ENCODE data around the gene BIN1.
"Not testable (repeated sequence)": the region's sequence is repeated elsewhere in the genome, so short reads cannot be mapped to it uniquely, and the experiment has no call there.

Gene BIN1

GRCh38 chr2:127047716-127048617 lies 59.0 kb downstream of the BIN1 start:
- DNase-seq (ENCODE audit: low read depth in 2 of 2), result no peak

DNA sequence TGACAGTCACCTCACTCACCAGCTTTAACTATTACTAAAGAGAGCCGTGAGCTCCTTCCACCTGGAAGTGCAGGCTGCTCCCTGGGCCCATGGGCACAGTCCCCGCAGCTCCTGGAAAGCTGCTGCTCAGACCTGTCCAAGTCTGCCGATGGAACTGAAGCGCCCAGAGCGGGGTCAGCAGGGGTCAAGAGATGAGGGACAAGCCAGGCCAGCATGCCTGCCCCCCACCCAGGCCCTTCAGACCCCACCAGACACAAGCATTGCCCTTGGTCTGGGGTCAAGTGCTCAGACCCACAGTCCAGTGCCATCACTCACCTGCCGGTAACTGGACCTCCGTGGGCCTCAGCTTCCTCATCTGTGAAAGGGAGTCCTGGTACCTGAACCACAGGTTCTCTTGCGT lies 59.9 kb downstream of the BIN1 start:
- no peak for DNase-seq (ENCODE audit: low read depth in 2 of 2)

- DNase-seq (ENCODE audit: low read depth in 2 of 2), result no peak
Observed at GRCh38 chr2:127046579-127046978, 60.4 kb downstream of the BIN1 start.

DNA sequence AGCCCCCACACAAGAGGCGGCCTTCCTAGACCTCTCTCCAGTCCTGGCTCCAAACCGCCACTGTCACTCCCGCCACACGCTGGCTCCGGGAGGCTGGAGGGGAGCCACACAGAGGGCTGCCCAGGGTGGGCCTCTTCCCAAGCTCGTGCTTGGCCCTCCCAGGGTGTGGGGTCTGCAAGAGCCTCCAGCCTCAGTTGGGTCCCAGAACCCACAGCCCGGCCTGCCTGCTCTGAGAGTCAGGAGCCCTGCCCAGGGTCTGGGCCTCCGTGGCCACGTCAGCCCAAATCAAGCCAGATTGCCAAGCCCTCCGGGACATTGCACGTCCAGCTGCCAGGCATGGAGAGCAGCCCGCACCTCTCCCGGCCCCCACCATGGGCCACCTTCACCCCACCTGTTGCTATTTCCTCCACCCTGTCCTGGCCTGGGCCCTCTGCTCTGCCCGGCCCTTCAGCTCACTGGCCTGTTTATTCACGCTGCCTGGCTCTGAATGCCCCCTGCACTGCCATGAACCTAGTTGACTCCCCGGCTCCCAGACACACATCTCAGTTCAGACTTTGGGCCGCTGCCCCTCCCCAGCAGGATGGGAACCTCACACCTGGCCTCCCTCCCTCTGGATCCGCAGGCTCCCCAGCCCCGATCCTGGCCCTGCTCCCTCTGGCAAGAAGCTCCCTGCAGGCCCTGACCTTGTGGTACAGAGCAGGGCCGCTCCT lies 61.0 kb downstream of the BIN1 start:
- DNase-seq (ENCODE audit: low read depth in 2 of 2), result no peak

DNA sequence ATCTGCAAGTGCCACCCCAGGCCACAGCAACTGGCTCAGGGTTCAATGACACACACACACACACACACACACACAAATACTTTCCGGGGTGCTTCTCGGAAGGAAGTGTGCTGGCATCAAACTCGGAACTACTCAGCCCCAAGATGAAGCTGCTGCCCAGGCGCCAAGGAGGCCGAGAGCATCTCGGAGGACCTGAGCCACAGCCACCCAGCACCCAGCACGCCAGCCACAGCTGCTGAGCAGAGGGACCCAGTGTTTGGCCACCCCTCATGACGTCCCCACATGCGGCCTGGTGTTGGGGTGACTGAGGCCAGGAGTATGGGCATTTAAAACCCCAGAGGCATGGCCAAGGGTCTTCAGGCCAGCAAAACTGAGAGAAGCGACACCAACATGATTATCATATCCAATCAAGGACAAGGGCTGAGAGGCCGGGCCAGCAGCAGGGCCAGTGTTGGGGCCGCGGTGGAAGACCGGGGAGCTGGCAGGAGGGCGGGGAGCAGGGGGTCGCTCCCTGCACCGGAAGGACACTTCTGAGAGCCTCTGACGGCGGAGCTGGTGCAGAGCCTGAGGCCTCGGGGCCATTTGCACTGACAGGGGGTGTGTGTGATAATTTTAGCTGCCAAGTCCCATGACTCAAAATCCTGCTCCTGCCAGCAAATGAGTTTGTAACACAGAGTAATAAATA lies 61.8 kb downstream of the BIN1 start:
- no peak for DNase-seq (ENCODE audit: low read depth in 2 of 2)

DNA sequence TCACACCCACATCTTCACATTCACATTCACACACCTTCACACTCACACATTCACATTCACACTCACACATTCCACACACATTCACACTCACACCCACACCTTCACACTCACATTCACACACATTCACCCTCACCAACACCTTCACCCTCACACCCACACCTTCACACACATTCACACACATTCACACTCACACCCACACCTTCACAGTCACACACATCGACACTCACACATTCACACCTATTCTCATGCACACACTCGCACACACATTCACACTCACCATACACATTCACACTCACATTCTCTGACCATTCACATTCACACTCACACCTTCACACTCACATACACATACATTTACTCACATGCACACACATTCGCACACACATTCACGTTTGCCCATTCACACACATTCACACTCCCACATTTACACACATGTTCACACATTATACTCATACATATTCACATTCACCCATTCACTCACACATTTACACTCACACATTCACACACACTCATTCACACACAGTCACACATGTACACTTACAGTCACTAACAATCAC lies 62.7 kb downstream of the BIN1 start:
- DNase-seq (ENCODE audit: low read depth in 2 of 2), result no peak

- no peak for DNase-seq (ENCODE audit: low read depth in 2 of 2)
Observed at GRCh38 chr2:127043367-127044164, 63.4 kb downstream of the BIN1 start.

- no peak for DNase-seq (ENCODE audit: low read depth in 2 of 2)
Observed at GRCh38 chr2:127041259-127041970, 65.5 kb downstream of the BIN1 start.

GRCh38 chr2:127040169-127040568 lies 66.8 kb downstream of the BIN1 start:
- no peak for DNase-seq (ENCODE audit: low read depth in 2 of 2)

- no peak for DNase-seq (ENCODE audit: low read depth in 2 of 2)
Observed at GRCh38 chr2:127039387-127040031, 67.4 kb downstream of the BIN1 start.

DNA sequence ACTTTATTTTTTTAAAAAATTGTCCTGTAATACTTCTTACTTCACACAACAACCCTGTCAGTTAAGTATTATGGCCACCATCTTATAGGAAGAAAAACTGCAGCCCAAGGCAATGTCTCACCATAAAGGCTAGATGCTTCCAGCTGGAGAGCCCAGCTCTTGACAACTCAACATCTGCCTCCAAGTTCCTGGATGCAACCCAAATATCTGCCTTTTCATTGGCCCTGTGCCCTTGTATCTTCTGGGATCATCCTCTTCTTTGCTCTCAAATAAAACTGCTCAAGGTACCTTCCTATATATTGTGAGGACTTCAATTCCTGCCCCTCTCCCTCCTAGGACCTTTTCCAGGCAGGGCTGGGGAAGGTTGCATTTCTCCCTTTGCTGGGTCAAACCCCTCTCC lies 69.5 kb downstream of the BIN1 start:
- DNase-seq (ENCODE audit: low read depth in 2 of 2), result no peak

DNA sequence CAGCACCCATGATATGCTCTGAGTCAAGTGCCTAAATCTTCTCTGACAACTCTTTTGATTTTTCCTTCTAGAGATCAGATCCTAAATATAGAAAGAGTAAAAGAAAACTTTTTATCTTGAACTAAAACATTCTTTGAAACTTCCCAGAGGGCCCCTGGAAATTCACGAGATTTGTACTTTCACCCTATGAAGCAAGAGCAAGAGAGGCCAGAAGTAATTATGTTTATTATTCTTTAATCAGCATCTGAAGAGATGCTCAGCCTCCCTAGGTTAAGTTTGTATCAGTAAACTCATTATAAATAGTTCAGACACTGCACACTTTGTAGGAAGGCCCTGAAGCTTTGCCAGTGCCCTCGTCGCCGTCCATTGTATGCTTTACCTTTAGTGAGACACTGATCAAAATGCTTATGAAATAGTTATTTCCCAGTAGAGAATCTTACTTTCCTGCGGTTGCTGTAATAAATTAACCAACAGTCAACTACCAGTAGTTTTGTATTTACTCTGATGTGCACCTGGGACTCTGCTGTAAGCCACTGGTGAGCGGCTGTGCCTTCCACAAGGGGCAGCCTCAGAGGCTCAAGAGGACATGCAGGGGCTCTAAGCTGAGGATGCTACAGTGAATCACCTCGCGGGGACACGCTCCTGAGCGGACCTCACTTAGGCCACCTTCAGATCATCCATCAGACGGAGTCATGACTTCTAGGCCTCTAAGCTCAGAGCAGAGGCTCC lies 71.9 kb downstream of the BIN1 start:
- DNase-seq (ENCODE audit: low read depth in 2 of 2), result no peak

DNA sequence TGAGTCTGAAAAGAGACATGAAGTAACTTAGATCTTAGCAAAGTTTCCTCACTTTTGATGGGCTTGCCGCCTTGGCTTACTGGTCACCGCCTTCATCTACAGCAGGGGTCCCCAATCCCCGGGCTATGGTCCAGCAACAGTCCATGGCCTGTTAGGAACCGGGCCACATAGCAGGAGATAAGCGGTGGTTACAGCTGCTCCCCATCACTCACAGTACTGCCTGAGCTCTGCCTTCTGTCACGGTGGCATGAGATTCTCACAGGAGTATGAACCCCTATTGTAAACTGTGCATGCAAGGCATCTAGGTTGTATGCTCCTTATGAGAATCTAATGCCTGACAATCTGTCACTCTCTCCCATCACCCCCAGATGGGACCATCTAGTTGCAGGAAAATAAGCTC lies 72.9 kb downstream of the BIN1 start:
- DNase-seq (ENCODE audit: low read depth in 2 of 2), result no peak

DNA sequence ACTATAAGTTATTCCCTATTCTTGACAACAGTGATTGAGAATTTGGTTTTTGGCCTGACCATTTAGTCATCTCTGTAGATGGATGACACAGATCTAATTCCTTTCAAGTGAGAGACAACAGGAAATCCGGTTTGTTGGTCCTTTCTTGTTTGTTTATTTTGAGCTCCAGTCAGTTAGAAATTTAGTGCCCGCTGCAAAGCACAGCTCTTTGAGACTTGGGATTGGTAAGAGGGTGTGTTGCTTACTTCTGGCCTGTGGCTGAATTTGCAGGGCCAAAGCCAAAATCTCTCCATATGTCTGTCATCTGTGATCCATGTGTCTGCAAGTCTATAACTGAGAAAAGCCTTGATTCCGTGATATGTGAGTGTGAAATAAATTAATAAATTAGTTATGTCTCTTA lies 74.3 kb downstream of the BIN1 start:
- no peak for DNase-seq (ENCODE audit: low read depth in 2 of 2)

GRCh38 chr2:127029350-127030051 lies 77.5 kb downstream of the BIN1 start:
- no peak for DNase-seq (ENCODE audit: low read depth in 2 of 2)

GRCh38 chr2:127028745-127029144 lies 78.2 kb downstream of the BIN1 start:
- not testable (repeated sequence) for DNase-seq (ENCODE audit: low read depth in 2 of 2)

DNA sequence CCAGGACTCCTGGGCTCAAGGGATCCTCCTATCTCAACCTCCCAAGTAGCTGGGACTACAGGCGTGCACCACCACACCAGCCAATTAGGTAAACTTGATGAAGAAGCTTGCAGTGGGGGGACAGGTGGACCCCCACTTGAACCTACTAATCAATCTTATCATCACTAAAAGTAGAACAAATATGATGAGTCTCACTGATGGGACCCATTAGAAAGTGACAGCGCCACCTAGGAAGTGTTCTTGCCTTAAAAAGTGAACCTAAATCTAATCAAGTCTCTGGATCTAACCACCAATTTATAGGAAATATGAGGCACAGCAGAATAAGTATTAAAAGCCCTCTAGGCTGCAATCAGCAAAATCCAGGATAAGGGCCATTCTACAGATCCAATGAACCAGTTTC lies 79.2 kb downstream of the BIN1 start:
- DNase-seq (ENCODE audit: low read depth in 2 of 2), result no peak

DNA sequence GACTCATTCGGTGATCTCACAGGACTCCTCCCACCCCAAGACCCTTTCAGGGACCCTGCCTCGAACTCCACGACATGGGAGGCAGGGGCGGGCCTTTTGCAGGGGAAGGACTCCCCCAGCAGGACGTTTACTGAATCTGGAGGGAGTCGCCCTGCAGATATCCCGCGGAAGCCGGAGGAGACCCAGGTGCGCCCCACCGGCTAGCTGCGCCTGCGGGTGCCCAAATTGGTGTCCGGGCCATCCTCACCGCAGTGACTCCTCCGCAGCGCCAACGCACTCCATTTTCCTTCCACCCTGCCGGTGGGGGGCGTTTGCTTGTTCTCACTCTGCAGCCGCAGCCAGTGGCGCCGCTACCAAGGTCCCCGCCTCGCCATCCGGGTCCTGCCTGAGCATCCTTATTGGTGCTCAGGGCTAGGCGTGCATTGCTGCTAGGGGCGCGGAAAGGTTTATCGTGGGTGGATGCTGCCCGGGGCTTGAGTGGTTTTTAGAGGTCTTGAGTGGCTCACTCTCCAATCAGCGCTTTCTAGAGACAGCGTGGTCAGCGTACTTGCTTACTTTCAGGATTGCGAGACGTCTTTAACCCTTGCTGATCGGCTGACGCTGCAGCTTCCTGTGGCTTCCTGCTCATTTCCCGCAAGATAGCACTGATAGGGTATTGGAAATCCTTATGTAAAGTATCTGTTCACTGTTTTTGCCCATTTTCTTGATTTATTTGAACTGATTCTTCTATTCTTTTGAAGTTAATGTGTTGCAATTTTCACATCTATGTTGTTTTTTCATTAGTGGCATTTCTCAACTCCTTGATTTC lies 81.4 kb downstream of the BIN1 start:
- DNase-seq (ENCODE audit: low read depth in 2 of 2), result peak; percentile 48 to 59

Measured in activated CD4-positive, alpha-beta T cell treated with anti-CD3 and anti-CD28 coated beads for 24 hours (primary cell).